Glutamatergic neuron (in vitro differentiated cells): ENCODE data around the gene PIEZO1. TPM values are rescaled to one million over a fixed set of nuclear protein-coding genes. Genes with fewer than 3 reads are reported as not detected.

Experiments used
- DNase-seq: peaks from one replicate; pipeline ENCODE4 v3.0.0; 2022
- H3K27ac Mint-ChIP-seq: one replicate; pipeline ENCODE4 v1.8.0; 2020; ENCODE audit warnings: mild to moderate bottlenecking, mixed read lengths, inconsistent platforms; ENCODE audit not compliant: unreplicated experiment
- H3K27me3 Mint-ChIP-seq: one replicate; pipeline ENCODE4 v1.8.0; 2020; ENCODE audit warnings: mild to moderate bottlenecking, moderate library complexity, mixed read lengths, inconsistent platforms; ENCODE audit not compliant: unreplicated experiment
- H3K36me3 Mint-ChIP-seq: one replicate; pipeline ENCODE4 v1.8.0; 2020; ENCODE audit warnings: mild to moderate bottlenecking, mixed read lengths, inconsistent platforms; ENCODE audit not compliant: unreplicated experiment
- H3K4me1 Mint-ChIP-seq: one replicate; pipeline ENCODE4 v1.8.0; 2020; ENCODE audit warnings: mild to moderate bottlenecking, low read depth, mixed read lengths, inconsistent platforms; ENCODE audit not compliant: unreplicated experiment
- H3K4me3 Mint-ChIP-seq: one replicate; pipeline ENCODE4 v1.8.0; 2020; ENCODE audit warnings: mild to moderate bottlenecking, mixed read lengths, inconsistent platforms; ENCODE audit not compliant: unreplicated experiment
- H3K9me3 Mint-ChIP-seq: one replicate; pipeline ENCODE4 v1.8.0; 2020; ENCODE audit warnings: mild to moderate bottlenecking, moderate library complexity, mixed read lengths, inconsistent platforms; ENCODE audit not compliant: unreplicated experiment
- total RNA-seq: library from RNA; stranded (reverse); fragmentation: NEBNext Ultra II Directional; extraction: Animal tissue kit (Norgen Biotek cat#: 25700); gene quantifications from one replicate; pipeline ENCODE4 v1.2.1, GENCODE V29; 2021; ENCODE audit not compliant: unreplicated experiment
- TF ChIP-seq, protein P1 (sequence below): fragments of 200-600 bp; sonication (generic); IDR thresholded peaks from one replicate; pipeline ENCODE4 v1.5.0; 2021; ENCODE audit not compliant: partially characterized antibody, unreplicated experiment

PIEZO1 gene
- total RNA-seq, 1 donor from 2014 or later = 12.3 TPM

DNA sequence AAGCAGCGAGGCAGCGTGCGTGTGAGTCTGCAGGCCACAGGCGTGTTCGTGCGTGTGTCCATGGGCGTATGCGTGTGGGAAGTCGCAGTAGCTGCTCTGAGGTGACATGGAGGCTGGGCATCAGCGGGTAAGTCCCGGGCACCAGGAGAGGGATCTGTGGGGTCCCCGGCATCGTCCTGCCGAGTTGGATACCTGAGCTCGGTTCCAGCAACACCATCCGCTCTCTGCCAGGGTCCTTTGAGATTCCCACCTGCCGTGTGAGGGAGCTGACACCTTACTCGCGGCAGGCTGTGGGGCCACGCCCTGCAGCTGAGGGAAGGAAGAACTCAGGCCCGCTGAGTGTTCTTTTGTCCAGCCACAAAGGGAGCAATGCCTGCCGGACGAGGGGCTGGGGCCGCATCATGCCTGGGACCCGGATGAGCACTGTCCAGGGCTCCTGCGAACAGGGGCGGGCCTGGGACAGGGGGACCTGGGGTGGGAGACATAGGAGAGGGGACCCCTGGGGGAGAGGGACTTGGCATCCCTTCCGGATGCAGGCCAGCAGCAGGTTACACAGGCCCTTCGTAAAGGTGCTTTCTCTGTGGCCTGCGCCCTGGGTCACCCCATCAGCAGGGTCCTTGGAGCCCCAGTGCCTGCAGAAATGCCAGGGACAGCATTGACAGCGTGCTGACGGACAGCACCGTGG lies 93.7 kb downstream of the PIEZO1 start:
- Mint-ChIP-seq H3K4me1 (no peaks in the 10 kb centered on the region), H3K36me3 (no peaks in the 10 kb centered on the region), H3K4me3 (no peak overlapping the region), H3K27ac (no peak overlapping the region), H3K27me3 (peaks cover 5% of the 10 kb centered on the region), H3K9me3 (no peaks in the 10 kb centered on the region)
- TF ChIP-seq, protein P1, sequence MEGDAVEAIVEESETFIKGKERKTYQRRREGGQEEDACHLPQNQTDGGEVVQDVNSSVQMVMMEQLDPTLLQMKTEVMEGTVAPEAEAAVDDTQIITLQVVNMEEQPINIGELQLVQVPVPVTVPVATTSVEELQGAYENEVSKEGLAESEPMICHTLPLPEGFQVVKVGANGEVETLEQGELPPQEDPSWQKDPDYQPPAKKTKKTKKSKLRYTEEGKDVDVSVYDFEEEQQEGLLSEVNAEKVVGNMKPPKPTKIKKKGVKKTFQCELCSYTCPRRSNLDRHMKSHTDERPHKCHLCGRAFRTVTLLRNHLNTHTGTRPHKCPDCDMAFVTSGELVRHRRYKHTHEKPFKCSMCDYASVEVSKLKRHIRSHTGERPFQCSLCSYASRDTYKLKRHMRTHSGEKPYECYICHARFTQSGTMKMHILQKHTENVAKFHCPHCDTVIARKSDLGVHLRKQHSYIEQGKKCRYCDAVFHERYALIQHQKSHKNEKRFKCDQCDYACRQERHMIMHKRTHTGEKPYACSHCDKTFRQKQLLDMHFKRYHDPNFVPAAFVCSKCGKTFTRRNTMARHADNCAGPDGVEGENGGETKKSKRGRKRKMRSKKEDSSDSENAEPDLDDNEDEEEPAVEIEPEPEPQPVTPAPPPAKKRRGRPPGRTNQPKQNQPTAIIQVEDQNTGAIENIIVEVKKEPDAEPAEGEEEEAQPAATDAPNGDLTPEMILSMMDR = no peak
- no peak for DNase-seq

DNA sequence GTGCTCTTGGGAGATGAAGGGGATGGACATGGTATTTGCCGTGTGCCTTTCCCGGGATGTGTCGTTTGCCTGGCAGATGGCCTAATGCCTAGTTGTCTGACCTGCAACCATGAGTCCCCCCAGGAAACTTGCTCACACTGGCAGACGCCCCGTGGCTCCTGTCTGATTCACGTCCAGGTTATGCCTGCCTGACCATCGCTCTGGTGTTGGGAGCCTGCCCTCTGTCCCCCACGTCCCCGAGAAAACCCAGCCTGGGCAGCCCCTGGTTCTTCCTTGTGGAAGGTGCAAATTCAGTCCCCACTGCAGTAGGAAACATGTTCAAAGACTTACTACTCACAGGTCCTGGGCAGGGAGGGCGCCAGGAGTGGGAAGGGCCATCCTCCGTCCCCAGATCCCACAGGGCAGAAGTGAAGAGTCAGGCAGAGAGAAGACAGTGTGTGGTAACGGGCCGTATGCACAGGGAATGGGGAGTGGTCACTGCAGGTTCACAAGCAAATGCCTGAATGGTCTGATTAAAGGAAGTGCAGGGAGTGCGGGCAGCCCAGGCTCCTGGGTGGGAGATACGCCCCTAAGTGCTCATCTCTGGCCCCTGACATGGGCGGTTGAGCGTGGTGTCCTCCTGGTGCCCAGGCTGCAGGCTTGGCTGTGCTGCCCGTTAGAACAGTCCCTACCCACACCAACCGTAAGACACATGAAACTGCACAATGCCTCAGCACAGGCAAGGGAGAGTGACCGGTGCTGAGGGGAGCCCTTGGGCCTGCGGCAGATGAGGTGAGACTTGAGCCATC lies 94.5 kb downstream of the PIEZO1 start:
- TF ChIP-seq, protein P1 = no peak
- no peak for DNase-seq
- no peaks in the 10 kb centered on the region for H3K36me3 Mint-ChIP-seq
- peaks cover 5% of the 10 kb centered on the region for H3K27me3 Mint-ChIP-seq
- H3K4me3 Mint-ChIP-seq = no peak overlapping the region
- no peaks in the 10 kb centered on the region for H3K4me1 Mint-ChIP-seq
- H3K27ac Mint-ChIP-seq = no peak overlapping the region
- no peaks in the 10 kb centered on the region for H3K9me3 Mint-ChIP-seq

DNA sequence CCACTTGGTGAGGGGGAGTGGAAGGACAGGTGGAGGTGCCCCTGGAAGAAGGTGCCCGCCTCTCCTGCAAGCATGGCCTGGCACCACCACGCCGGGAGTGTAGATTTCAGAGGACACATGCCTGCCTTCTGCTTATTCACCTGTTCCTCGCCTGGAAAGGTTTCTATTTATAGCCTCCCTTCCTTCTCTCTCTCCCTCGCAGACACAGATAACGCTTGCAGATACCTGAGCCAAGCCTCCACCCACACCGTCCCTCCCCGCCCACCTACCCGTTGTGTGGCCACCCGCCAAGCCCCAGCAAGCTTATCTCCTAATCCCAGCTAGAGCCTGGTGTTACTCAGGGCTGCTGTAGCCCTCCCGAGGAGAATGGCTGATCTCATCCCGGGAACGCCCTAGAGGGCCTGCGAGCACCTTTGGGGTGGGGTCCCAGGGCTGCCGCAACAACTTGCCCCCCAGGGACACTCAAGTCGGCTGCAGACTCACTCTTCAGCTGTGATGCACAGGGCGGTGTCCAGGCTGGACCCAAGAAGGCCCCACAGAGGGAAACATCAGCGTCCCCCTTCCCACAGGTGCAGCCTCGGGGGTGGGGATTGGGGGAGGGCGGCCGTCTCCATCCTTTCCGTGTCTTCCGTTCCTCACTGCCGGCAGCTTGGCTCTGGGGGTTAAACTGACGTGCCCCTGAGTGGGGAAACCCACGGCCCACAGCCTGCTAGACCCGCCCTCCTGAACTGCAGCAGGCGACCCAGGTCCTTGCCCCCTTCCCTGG lies 96.8 kb downstream of the PIEZO1 start:
- Mint-ChIP-seq H3K4me1 (peaks cover 1% of the 10 kb centered on the region), H3K27me3 (peaks cover 10% of the 10 kb centered on the region), H3K9me3 (no peaks in the 10 kb centered on the region), H3K27ac (no peak overlapping the region), H3K4me3 (no peak overlapping the region), H3K36me3 (no peaks in the 10 kb centered on the region)
- TF ChIP-seq, protein P1 = no peak
- DNase-seq = no peak

DNA sequence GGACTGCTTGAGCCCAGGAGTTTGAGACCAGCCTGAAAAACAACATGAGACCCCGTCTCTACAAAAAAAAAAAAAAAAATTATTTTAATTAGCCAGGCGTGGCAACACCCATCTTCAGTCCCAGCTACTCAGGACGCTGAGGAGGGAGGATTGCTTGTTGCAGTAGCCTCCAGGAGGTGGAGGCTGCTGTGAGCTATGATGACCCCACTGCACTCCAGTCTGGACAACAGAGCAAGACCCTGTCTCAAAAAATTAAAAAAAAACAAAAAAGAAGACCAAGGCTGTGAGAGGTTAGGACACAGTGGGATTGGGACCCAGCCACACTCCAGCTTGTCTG lies 97.4 kb downstream of the PIEZO1 start:
- DNase-seq = no peak
- TF ChIP-seq, protein P1 = no peak
- Mint-ChIP-seq H3K27me3 (peaks cover 10% of the 10 kb centered on the region), H3K4me1 (peaks cover 1% of the 10 kb centered on the region), H3K36me3 (no peaks in the 10 kb centered on the region), H3K9me3 (no peaks in the 10 kb centered on the region), H3K4me3 (no peak overlapping the region), H3K27ac (no peak overlapping the region)

DNA sequence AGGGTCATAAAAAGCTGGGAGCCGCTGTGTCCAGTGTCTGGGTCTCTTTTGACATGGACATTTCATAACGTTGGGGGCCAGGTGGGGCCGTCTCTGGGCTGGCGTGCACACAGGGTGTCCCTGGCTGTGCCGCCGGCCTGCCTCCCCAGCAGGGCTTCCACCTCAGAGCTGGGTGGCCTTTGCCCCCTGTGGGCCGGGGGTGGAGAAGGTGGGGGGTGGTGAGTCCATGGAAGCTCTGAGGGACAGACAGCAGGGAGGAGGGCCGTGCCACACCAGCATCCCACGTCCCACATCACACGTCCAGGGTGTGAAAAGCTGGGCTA lies 97.8 kb downstream of the PIEZO1 start:
- H3K4me3 Mint-ChIP-seq = no peak overlapping the region
- no peaks in the 10 kb centered on the region for H3K9me3 Mint-ChIP-seq
- H3K4me1 Mint-ChIP-seq = peaks cover 1% of the 10 kb centered on the region
- no peak for DNase-seq
- H3K27ac Mint-ChIP-seq = no peak overlapping the region
- H3K27me3 Mint-ChIP-seq = peaks cover 10% of the 10 kb centered on the region
- no peaks in the 10 kb centered on the region for H3K36me3 Mint-ChIP-seq
- TF ChIP-seq, protein P1 = no peak
